WTC11 (cell line): ENCODE measurements around the gene ISL2.

Source experiments
- CBFB ChIP-seq: sonication (generic); formaldehyde crosslinking; IDR thresholded peaks from 2 replicates; pipeline ENCODE4 v1.8.1; 2022; ENCODE audit warnings: mild to moderate bottlenecking, low read depth, missing genetic modification reagents
- CREB1 ChIP-seq: sonication (generic); formaldehyde crosslinking; IDR thresholded peaks from 2 replicates; pipeline ENCODE4 v1.8.0; 2023; ENCODE audit warnings: mild to moderate bottlenecking, missing genetic modification reagents
- CREM ChIP-seq: sonication (generic); formaldehyde crosslinking; IDR thresholded peaks from 2 replicates; pipeline ENCODE4 v1.8.1; 2022; ENCODE audit warnings: mild to moderate bottlenecking, missing genetic modification reagents, moderate library complexity
- CTCF ChIP-seq: fragments of 200-600 bp; IDR thresholded peaks from 2 replicates; pipeline ENCODE4 v1.8.0; 2022; ENCODE audit warnings: antibody characterized with exemption
- ELF4 ChIP-seq: sonication (generic); formaldehyde crosslinking; IDR thresholded peaks from 2 replicates; pipeline ENCODE4 v1.8.1; 2022; ENCODE audit warnings: low read depth, mild to moderate bottlenecking, moderate library complexity, missing genetic modification reagents
- NR2C2 ChIP-seq: sonication (generic); formaldehyde crosslinking; IDR thresholded peaks from 2 replicates; pipeline ENCODE4 v1.8.0; 2022; ENCODE audit warnings: mild to moderate bottlenecking, missing genetic modification reagents
- NR3C1 ChIP-seq: sonication (generic); formaldehyde crosslinking; conservative IDR thresholded peaks from 2 replicates; pipeline ENCODE4 v1.8.1; 2023; ENCODE audit warnings: low read depth, mild to moderate bottlenecking, missing genetic modification reagents
- RELA ChIP-seq: sonication (generic); formaldehyde crosslinking; IDR thresholded peaks from 2 replicates; pipeline ENCODE4 v1.8.1; 2022; ENCODE audit warnings: missing genetic modification reagents, mild to moderate bottlenecking, borderline replicate concordance
- USF2 ChIP-seq: sonication (generic); formaldehyde crosslinking; IDR thresholded peaks from 2 replicates; pipeline ENCODE4 v1.8.1; 2023; ENCODE audit warnings: mild to moderate bottlenecking, missing genetic modification reagents, moderate library complexity
- TF ChIP-seq, protein P1 (sequence below): sonication (generic); formaldehyde crosslinking; IDR thresholded peaks from 2 replicates; pipeline ENCODE4 v1.8.0; 2022; ENCODE audit warnings: mild to moderate bottlenecking, missing genetic modification reagents
- TF ChIP-seq, protein P2 (sequence below): sonication (generic); formaldehyde crosslinking; conservative IDR thresholded peaks from 2 replicates; pipeline ENCODE4 v1.8.1; 2022; ENCODE audit warnings: mild to moderate bottlenecking, missing genetic modification reagents
- TF ChIP-seq, protein P3 (sequence below): sonication (generic); formaldehyde crosslinking; IDR thresholded peaks from 2 replicates; pipeline ENCODE4 v1.8.1; 2022; ENCODE audit warnings: low read depth, missing genetic modification reagents, borderline replicate concordance
- TF ChIP-seq, protein P4 (sequence below): sonication (generic); formaldehyde crosslinking; IDR thresholded peaks from 2 replicates; pipeline ENCODE4 v1.8.1; 2022; ENCODE audit warnings: missing genetic modification reagents, borderline replicate concordance
- TF ChIP-seq, protein P5 (sequence below): sonication (generic); formaldehyde crosslinking; conservative IDR thresholded peaks from 2 replicates; pipeline ENCODE4 v1.8.1; 2023; ENCODE audit warnings: mild to moderate bottlenecking, low read depth, missing genetic modification reagents, moderate library complexity

GRCh38 chr15:76378691-76379090, 42.1 kb downstream of the ISL2 start:
- TF ChIP-seq CTCF (no peak), ELF4 (no peak), NR2C2 (CRISPR knock-in tag) (no peak), USF2 (CRISPR knock-in tag) (no peak), RELA (CRISPR knock-in tag) (no peak), CBFB (no peak), CREB1 (CRISPR knock-in tag) (no peak), CREM (CRISPR knock-in tag) (no peak), NR3C1 (CRISPR knock-in tag) (no peak)
- TF ChIP-seq, protein P1, sequence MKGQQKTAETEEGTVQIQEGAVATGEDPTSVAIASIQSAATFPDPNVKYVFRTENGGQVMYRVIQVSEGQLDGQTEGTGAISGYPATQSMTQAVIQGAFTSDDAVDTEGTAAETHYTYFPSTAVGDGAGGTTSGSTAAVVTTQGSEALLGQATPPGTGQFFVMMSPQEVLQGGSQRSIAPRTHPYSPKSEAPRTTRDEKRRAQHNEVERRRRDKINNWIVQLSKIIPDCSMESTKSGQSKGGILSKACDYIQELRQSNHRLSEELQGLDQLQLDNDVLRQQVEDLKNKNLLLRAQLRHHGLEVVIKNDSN (CRISPR knock-in tag) = no peak
- TF ChIP-seq, protein P2, sequence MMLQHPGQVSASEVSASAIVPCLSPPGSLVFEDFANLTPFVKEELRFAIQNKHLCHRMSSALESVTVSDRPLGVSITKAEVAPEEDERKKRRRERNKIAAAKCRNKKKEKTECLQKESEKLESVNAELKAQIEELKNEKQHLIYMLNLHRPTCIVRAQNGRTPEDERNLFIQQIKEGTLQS = no peak
- TF ChIP-seq, protein P3, sequence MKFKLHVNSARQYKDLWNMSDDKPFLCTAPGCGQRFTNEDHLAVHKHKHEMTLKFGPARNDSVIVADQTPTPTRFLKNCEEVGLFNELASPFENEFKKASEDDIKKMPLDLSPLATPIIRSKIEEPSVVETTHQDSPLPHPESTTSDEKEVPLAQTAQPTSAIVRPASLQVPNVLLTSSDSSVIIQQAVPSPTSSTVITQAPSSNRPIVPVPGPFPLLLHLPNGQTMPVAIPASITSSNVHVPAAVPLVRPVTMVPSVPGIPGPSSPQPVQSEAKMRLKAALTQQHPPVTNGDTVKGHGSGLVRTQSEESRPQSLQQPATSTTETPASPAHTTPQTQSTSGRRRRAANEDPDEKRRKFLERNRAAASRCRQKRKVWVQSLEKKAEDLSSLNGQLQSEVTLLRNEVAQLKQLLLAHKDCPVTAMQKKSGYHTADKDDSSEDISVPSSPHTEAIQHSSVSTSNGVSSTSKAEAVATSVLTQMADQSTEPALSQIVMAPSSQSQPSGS (CRISPR knock-in tag) = no peak
- TF ChIP-seq, protein P4, sequence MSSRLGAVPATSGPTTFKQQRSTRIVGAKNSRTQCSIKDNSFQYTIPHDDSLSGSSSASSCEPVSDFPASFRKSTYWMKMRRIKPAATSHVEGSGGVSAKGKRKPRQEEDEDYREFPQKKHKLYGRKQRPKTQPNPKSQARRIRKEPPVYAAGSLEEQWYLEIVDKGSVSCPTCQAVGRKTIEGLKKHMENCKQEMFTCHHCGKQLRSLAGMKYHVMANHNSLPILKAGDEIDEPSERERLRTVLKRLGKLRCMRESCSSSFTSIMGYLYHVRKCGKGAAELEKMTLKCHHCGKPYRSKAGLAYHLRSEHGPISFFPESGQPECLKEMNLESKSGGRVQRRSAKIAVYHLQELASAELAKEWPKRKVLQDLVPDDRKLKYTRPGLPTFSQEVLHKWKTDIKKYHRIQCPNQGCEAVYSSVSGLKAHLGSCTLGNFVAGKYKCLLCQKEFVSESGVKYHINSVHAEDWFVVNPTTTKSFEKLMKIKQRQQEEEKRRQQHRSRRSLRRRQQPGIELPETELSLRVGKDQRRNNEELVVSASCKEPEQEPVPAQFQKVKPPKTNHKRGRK (CRISPR knock-in tag) = no peak
- TF ChIP-seq, protein P5, sequence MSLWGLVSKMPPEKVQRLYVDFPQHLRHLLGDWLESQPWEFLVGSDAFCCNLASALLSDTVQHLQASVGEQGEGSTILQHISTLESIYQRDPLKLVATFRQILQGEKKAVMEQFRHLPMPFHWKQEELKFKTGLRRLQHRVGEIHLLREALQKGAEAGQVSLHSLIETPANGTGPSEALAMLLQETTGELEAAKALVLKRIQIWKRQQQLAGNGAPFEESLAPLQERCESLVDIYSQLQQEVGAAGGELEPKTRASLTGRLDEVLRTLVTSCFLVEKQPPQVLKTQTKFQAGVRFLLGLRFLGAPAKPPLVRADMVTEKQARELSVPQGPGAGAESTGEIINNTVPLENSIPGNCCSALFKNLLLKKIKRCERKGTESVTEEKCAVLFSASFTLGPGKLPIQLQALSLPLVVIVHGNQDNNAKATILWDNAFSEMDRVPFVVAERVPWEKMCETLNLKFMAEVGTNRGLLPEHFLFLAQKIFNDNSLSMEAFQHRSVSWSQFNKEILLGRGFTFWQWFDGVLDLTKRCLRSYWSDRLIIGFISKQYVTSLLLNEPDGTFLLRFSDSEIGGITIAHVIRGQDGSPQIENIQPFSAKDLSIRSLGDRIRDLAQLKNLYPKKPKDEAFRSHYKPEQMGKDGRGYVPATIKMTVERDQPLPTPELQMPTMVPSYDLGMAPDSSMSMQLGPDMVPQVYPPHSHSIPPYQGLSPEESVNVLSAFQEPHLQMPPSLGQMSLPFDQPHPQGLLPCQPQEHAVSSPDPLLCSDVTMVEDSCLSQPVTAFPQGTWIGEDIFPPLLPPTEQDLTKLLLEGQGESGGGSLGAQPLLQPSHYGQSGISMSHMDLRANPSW (CRISPR knock-in tag) = no peak
